Hematopoietic multipotent progenitor cell treated with erythropoietin and hydrocortisone succinate and interleukin-3 and kit ligand, for 8 days (in vitro differentiated cells): ENCODE data around the gene SYNE2.
A peak's percentile ranks its signal among the peaks of the same experiment; 100 is the strongest.
"Not testable (repeated sequence)": the region's sequence is repeated elsewhere in the genome, so short reads cannot be mapped to it uniquely, and the experiment has no call there.

Source experiments
- DNase-seq: peaks from one replicate; pipeline ENCODE4 v3.0.0-alpha.2; 2015

Gene SYNE2

GRCh38 chr14:64092338-64092737 lies 239.5 kb downstream of the SYNE2 start:
- no peak for DNase-seq

GRCh38 chr14:64092940-64093339 lies 240.1 kb downstream of the SYNE2 start:
- no peak for DNase-seq

GRCh38 chr14:64095620-64096019 lies 242.8 kb downstream of the SYNE2 start:
- DNase-seq = no peak

- DNase-seq = no peak
Measured at GRCh38 chr14:64098120-64098519, 245.3 kb downstream of the SYNE2 start.

GRCh38 chr14:64107438-64107837 lies 254.6 kb downstream of the SYNE2 start:
- DNase-seq = no peak

GRCh38 chr14:64109819-64110554 lies 257.2 kb downstream of the SYNE2 start:
- DNase-seq = no peak

GRCh38 chr14:64110802-64111201 lies 258.0 kb downstream of the SYNE2 start:
- DNase-seq = no peak

GRCh38 chr14:64112867-64113678 lies 260.3 kb downstream of the SYNE2 start:
- no peak for DNase-seq

- no peak for DNase-seq
Measured at GRCh38 chr14:64114166-64114565, 261.4 kb downstream of the SYNE2 start.

GRCh38 chr14:64114796-64115195 lies 262.0 kb downstream of the SYNE2 start:
- DNase-seq = no peak

- no peak for DNase-seq
Measured at GRCh38 chr14:64115401-64115800, 262.6 kb downstream of the SYNE2 start.

- no peak for DNase-seq
Measured at GRCh38 chr14:64117671-64118402, 265.0 kb downstream of the SYNE2 start.

- DNase-seq = not testable (repeated sequence)
Measured at GRCh38 chr14:64118403-64118742, 265.6 kb downstream of the SYNE2 start.

- DNase-seq = no peak
Measured at GRCh38 chr14:64118892-64119291, 266.1 kb downstream of the SYNE2 start.

- DNase-seq = no peak
Measured at GRCh38 chr14:64119500-64119899, 266.7 kb downstream of the SYNE2 start.

GRCh38 chr14:64119980-64120379 lies 267.2 kb downstream of the SYNE2 start:
- DNase-seq = no peak

GRCh38 chr14:64123241-64123822 lies 270.5 kb downstream of the SYNE2 start:
- no peak for DNase-seq

GRCh38 chr14:64125270-64125669 lies 272.5 kb downstream of the SYNE2 start:
- no peak for DNase-seq

GRCh38 chr14:64126548-64126947 lies 273.7 kb downstream of the SYNE2 start:
- DNase-seq = no peak

GRCh38 chr14:64137657-64138290 lies 285.0 kb downstream of the SYNE2 start:
- DNase-seq = peak; percentile 33

- DNase-seq = no peak
Measured at GRCh38 chr14:64147126-64147790, 294.5 kb downstream of the SYNE2 start.

- no peak for DNase-seq
Measured at GRCh38 chr14:64149921-64150320, 297.1 kb downstream of the SYNE2 start.
